NCI-H2107 (cell line): ENCODE data around the gene DPP6.
"Not testable (repeated sequence)": the region's sequence is repeated elsewhere in the genome, so short reads cannot be mapped to it uniquely, and the experiment has no call there.

ENCODE experiments used
- DNase-seq: peaks from one replicate; lab custom pipeline; 2025; lab: John Stamatoyannopoulos, UW

Gene DPP6

DNA sequence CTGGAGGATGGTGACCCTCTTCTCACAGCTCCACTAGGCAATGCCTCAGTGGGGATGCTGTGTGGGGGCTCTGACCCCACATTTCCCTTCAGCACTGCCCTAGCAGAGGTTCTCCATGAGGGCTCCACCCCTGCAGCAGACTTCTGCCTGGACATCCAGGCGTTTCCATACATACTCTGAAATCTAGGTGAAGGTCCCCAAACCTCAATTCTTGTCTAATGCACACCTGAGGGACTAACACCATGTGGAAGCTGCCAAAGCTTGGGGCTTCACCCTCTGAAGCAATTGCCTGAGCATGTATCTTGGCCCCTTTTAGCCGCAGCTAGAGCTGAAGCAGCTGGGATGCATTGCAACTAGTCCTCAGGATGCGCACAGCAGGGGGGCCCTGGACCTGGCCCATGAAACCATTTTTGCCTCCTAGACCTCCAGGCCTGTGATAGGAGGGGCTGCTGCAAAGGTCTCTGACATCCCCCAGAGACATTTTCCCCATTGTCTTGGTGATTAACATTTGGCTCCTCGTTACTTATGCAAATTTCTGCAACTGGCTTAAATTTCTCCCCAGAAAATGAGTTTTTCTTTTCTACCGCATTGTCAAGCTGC is 882.3 kb downstream of the DPP6 start:
- DNase-seq: not testable (repeated sequence)

DNA sequence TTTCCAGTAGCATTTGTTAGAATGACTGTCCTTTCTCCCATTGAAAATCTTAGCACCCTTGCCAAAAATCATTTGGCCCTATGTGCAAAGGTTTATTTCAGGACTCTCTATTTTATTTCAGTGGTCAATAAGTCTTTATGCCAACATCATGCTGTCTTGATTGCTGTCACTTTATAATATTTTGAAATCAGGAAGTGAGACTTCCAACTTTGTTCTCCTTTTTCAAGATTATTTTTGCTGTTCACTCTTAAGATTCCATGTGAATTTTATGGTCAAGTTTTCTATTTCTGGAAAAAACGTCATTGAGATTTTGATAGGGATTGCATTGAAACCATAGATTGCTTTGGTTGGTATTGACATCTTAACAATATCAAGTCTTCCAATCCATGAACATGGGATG is 885.6 kb downstream of the DPP6 start:
- DNase-seq: no peak

DNA sequence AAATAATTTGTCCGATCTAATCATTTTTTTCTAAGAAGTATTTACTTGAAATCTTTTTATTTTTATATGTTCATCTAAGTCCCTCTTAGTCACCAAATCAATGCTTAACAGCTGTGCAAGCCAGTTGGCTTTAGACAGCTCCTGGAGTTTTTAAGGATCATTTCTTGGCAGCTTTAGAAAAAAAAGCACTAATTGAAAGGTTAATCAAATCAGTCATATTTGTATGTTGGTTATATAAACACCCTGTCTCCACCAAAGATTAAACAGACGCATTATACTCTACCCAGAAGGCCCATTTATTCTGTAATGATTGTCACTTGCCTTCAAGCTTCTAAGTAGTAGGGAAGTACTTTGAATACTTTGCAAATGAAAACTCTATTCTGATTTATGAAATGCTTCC is 890.5 kb downstream of the DPP6 start:
- DNase-seq: no peak
